ENCODE data around the gene PIP4P1.

DNA sequence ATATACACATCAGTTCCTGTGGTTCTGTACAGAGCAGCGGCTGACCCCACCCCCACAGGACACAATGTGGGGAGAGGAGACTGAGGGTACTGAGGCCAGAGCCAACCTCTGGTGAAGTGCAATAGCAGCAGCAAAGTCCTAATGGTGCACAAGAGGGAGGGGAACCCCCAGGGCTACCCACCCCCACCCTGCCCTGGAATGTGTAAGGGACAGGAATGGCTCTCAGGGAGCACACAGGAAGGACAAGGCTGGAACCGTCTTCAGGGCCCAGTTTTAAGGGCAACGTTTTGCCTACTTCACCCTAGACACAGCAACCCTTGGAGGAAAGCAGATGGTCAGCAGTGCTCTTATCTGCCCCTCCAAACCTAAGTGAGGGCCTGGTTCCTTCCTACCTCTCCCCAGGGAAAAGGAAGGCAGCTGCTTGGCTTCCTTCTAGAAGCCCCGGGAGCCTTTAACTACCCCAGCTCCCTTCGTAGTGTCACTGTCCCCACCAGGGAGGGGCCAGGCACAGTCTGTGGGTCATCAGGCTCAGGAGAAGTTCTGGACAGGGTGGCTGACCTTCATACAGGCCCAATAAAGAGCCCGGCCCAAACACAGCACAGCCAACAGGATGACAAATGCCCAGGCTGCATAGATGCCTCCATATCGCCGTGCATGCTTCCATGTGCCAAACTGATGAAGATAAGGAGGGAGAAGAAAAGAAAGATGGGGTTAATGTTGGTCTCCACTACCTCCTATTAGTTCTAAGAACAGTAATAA lies 3.0 kb downstream of the PIP4P1 start:
- TF ChIP-seq, protein P1, sequence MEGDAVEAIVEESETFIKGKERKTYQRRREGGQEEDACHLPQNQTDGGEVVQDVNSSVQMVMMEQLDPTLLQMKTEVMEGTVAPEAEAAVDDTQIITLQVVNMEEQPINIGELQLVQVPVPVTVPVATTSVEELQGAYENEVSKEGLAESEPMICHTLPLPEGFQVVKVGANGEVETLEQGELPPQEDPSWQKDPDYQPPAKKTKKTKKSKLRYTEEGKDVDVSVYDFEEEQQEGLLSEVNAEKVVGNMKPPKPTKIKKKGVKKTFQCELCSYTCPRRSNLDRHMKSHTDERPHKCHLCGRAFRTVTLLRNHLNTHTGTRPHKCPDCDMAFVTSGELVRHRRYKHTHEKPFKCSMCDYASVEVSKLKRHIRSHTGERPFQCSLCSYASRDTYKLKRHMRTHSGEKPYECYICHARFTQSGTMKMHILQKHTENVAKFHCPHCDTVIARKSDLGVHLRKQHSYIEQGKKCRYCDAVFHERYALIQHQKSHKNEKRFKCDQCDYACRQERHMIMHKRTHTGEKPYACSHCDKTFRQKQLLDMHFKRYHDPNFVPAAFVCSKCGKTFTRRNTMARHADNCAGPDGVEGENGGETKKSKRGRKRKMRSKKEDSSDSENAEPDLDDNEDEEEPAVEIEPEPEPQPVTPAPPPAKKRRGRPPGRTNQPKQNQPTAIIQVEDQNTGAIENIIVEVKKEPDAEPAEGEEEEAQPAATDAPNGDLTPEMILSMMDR (IDR thresholded peaks at IDR 0.05), result no peak
- TF ChIP-seq POLR2A (IDR thresholded peaks at IDR 0.05) (no peak), EP300 (IDR thresholded peaks at IDR 0.05) (no peak), POLR2AphosphoS5 (IDR thresholded peaks at IDR 0.05) (no peak)

Data from stomach (tissue), 4 donors.